BLaER1 treated with 17β-estradiol and CSF1 and Interleukin-3, amounts not matched to agents 10 nM and 100 nM (cell line): ENCODE data around the gene FANCE.

Experiments used
- H3K27ac ChIP-seq, 11 experiments: shearing (Covaris generic); formaldehyde crosslinking; 2 replicates each; pipeline ENCODE4 v1.8.1; 2022
- H3K27me3 ChIP-seq, 11 experiments: shearing (Covaris generic); formaldehyde crosslinking; 2 replicates each; pipeline ENCODE4 v1.8.1; 2022
- H3K36me3 ChIP-seq, 11 experiments: shearing (Covaris generic); formaldehyde crosslinking; 2 replicates each; pipeline ENCODE4 v1.8.1; 2022
- H3K4me1 ChIP-seq, 10 experiments: shearing (Covaris generic); formaldehyde crosslinking; 2 replicates each; pipeline ENCODE4 v1.8.1; 2022
- H3K4me2 ChIP-seq, 11 experiments: shearing (Covaris generic); formaldehyde crosslinking; 2 replicates each; pipeline ENCODE4 v1.8.1; 2022
- H3K4me3 ChIP-seq, 10 experiments: shearing (Covaris generic); formaldehyde crosslinking; 2 replicates each; pipeline ENCODE4 v1.8.1; 2022
- H3K9ac ChIP-seq, 11 experiments: shearing (Covaris generic); formaldehyde crosslinking; 2 replicates each; pipeline ENCODE4 v1.8.1; 2022
- H3K9me3 ChIP-seq, 11 experiments: shearing (Covaris generic); formaldehyde crosslinking; replicated peaks in 1 of 11; 2 replicates each; pipeline ENCODE4 v1.8.1; 2022
- H4K20me1 ChIP-seq, 11 experiments: shearing (Covaris generic); formaldehyde crosslinking; 2 replicates each; pipeline ENCODE4 v1.8.1; 2022
- Cebpa-rat ChIP-seq, 11 experiments: shearing (Covaris generic); IDR thresholded peaks; 2 replicates each; pipeline ENCODE4 v1.8.1; 2022

FANCE gene

GRCh38 chr6:35439308-35439707 lies 12.8 kb upstream of the FANCE start:
- Histone ChIP-seq H3K4me1 (no peaks in the 10 kb centered on the region; a peak in 1 of 20 replicates), H3K4me3 (no peak overlapping the region), H3K4me2 (no peak overlapping the region), H3K9ac (no peak overlapping the region), H3K9me3 (no peaks in the 10 kb centered on the region), H3K36me3 (no peaks in the 10 kb centered on the region), H4K20me1 (no peaks in the 10 kb centered on the region), H3K27me3 (no peaks in the 10 kb centered on the region), H3K27ac (no peak overlapping the region)
- no peak for TF ChIP-seq Cebpa-rat (IDR thresholded peaks at IDR 0.05)

DNA sequence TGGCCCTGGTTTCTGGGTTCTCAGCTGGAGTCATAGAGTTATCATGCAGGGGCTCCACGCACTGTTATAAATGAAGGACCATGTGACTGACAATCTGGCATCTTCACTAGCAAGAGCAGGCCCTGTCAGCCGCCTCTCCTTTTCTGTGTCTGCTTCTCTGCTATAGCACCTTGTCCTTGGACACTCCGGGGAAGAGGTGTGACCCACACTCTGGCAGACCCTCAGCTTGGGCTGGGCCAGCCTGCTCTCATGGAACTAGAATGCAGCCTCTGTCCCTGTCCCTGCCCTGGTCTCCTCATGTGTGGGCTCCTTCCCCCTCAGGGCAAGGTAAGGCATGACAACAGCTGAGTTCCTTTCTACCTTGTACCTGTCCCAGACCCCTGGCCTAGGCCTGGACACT lies 10.9 kb upstream of the FANCE start:
- no peak for TF ChIP-seq Cebpa-rat (IDR thresholded peaks at IDR 0.05)
- H3K36me3 ChIP-seq, result no peaks in the 10 kb centered on the region
- H3K27me3 ChIP-seq, result no peaks in the 10 kb centered on the region
- H3K4me1 ChIP-seq, result peaks cover 7 to 15% (median 11%) of the 10 kb centered on the region in 10 experiments; a peak in 18 of 20 replicates
- no peak overlapping the region for H3K9ac ChIP-seq
- H3K4me3 ChIP-seq, result no peak overlapping the region
- no peak overlapping the region for H3K27ac ChIP-seq
- no peaks in the 10 kb centered on the region for H3K9me3 ChIP-seq
- H3K4me2 ChIP-seq, result no peak overlapping the region
- no peaks in the 10 kb centered on the region for H4K20me1 ChIP-seq

DNA sequence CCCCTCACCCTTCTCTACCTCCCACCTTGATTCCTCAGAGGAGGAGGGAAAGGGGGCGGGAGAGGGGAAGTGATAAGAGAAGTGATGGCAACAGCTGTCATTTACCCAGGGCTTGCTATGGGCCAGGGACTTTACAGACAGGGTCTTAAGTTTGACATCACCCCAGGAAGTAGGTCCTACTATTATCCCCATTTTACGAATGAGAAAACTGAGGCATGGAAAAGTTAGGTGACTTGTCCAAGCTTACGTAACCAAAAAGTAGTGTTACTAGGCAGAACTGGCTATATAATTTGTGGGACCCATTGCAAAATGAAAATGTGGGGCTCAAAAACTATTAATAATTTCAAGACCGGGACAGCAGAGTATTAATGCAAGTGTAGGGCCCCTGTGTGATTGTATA lies 10.5 kb upstream of the FANCE start:
- no peak for TF ChIP-seq Cebpa-rat (IDR thresholded peaks at IDR 0.05)
- H3K9ac ChIP-seq, result no peak overlapping the region
- H3K4me2 ChIP-seq, result no peak overlapping the region
- H3K36me3 ChIP-seq, result no peaks in the 10 kb centered on the region
- no peaks in the 10 kb centered on the region for H4K20me1 ChIP-seq
- H3K4me1 ChIP-seq, result peaks cover 7 to 19% (median 12%) of the 10 kb centered on the region in 10 experiments; a peak in 18 of 20 replicates
- no peaks in the 10 kb centered on the region for H3K9me3 ChIP-seq
- H3K4me3 ChIP-seq, result no peak overlapping the region
- H3K27me3 ChIP-seq, result no peaks in the 10 kb centered on the region
- H3K27ac ChIP-seq, result no peak overlapping the region

GRCh38 chr6:35442693-35443092 lies 9.4 kb upstream of the FANCE start:
- Histone ChIP-seq H3K27ac (no peak overlapping the region), H3K4me3 (no peak overlapping the region), H3K9ac (0 out of 22 replicates have a peak overlapping the region, but pooled peaks of 1 of the 11 experiments have one; percentile 11), H4K20me1 (no peaks in the 10 kb centered on the region), H3K36me3 (no peaks in the 10 kb centered on the region), H3K4me1 (peaks cover 9 to 26% (median 17%) of the 10 kb centered on the region in 10 experiments), H3K4me2 (no peak overlapping the region), H3K9me3 (no peaks in the 10 kb centered on the region), H3K27me3 (no peaks in the 10 kb centered on the region)
- TF ChIP-seq Cebpa-rat (IDR thresholded peaks at IDR 0.05), result no peak

GRCh38 chr6:35443341-35444030 lies 8.7 kb upstream of the FANCE start:
- H4K20me1 ChIP-seq, result no peaks in the 10 kb centered on the region
- H3K27ac ChIP-seq, result no peak overlapping the region
- no peaks in the 10 kb centered on the region for H3K9me3 ChIP-seq
- no peak overlapping the region for H3K4me2 ChIP-seq
- H3K36me3 ChIP-seq, result no peaks in the 10 kb centered on the region
- TF ChIP-seq Cebpa-rat (IDR thresholded peaks at IDR 0.05), result no peak
- no peak overlapping the region for H3K4me3 ChIP-seq
- H3K4me1 ChIP-seq, result peaks cover 9 to 27% (median 18%) of the 10 kb centered on the region in 10 experiments
- H3K9ac ChIP-seq, result no peak overlapping the region; a peak in 1 of 22 replicates
- no peaks in the 10 kb centered on the region for H3K27me3 ChIP-seq

DNA sequence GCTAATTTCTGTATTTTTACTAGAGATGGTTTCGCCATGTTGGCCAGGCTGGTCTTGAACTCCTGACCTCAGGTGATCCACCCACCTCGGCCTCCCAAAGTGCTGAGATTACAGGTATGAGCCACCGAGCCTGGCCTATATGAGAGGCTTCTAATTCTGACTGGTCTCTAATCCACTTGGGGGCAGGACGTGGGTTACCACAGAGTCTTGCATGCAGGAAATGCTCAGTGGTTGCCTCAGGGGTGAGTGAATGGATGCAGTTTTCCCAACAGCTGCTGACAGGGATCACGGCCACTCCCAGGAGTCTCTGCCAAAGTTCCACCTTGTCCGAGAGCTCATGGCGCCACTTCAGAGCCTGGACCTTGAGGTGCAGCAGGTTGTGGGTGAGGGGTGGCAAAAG lies 6.4 kb upstream of the FANCE start:
- Histone ChIP-seq H3K9ac (no peak overlapping the region), H3K4me1 (peaks cover 9 to 31% (median 18%) of the 10 kb centered on the region in 10 experiments), H3K27ac (no peak overlapping the region; a peak in 1 of 22 replicates), H3K4me2 (peak overlapping the region; percentile 5 to 80 (median 47); a peak in 20 of 22 replicates), H3K4me3 (no peak overlapping the region), H3K9me3 (no peaks in the 10 kb centered on the region), H3K27me3 (no peaks in the 10 kb centered on the region), H4K20me1 (no peaks in the 10 kb centered on the region), H3K36me3 (no peaks in the 10 kb centered on the region)
- TF ChIP-seq Cebpa-rat (IDR thresholded peaks at IDR 0.05), result no peak

GRCh38 chr6:35448191-35448590 lies 3.9 kb upstream of the FANCE start:
- Histone ChIP-seq H3K4me2 (peak overlapping the region in 1 of 11 experiments; percentile 5; a peak in 1 of 22 replicates), H4K20me1 (peaks cover 0 to 4% (median 0%) of the 10 kb centered on the region in 11 experiments; a peak in 2 of 22 replicates), H3K9me3 (no peaks in the 10 kb centered on the region), H3K27ac (no peak overlapping the region), H3K36me3 (no peaks in the 10 kb centered on the region), H3K4me1 (peaks cover 20 to 47% (median 33%) of the 10 kb centered on the region in 10 experiments), H3K27me3 (no peaks in the 10 kb centered on the region), H3K9ac (peak overlapping the region in 1 of 11 experiments; percentile 60; a peak in 1 of 22 replicates), H3K4me3 (no peak overlapping the region)
- no peak for TF ChIP-seq Cebpa-rat (IDR thresholded peaks at IDR 0.05)

- H3K9me3 ChIP-seq, result no peaks in the 10 kb centered on the region
- peak overlapping the region in 2 of 11 experiments; percentile 16 to 20; a peak in 2 of 22 replicates for H3K4me2 ChIP-seq
- H3K9ac ChIP-seq, result no peak overlapping the region
- no peaks in the 10 kb centered on the region for H3K36me3 ChIP-seq
- H3K4me3 ChIP-seq, result no peak overlapping the region
- H3K4me1 ChIP-seq, result peaks cover 32 to 59% (median 45%) of the 10 kb centered on the region in 10 experiments
- no peak for TF ChIP-seq Cebpa-rat (IDR thresholded peaks at IDR 0.05)
- no peaks in the 10 kb centered on the region for H3K27me3 ChIP-seq
- peaks cover 0 to 10% (median 0%) of the 10 kb centered on the region in 11 experiments; a peak in 3 of 22 replicates for H4K20me1 ChIP-seq
- H3K27ac ChIP-seq, result no peak overlapping the region
Measured at GRCh38 chr6:35449287-35449881, 2.8 kb upstream of the FANCE start.

- Histone ChIP-seq H3K4me3 (peak overlapping the region; percentile 71 to 95 (median 84); a peak in 19 of 20 replicates), H3K27me3 (no peaks in the 10 kb centered on the region), H3K36me3 (peaks cover 0 to 16% (median 14%) of the 10 kb centered on the region in 11 experiments; a peak in 19 of 22 replicates), H4K20me1 (peaks cover 0 to 18% (median 3%) of the 10 kb centered on the region in 11 experiments; a peak in 3 of 22 replicates), H3K9ac (peak overlapping the region; percentile 40 to 93 (median 85); a peak in 17 of 22 replicates), H3K9me3 (no peaks in the 10 kb centered on the region), H3K4me2 (peak overlapping the region; percentile 83 to 99 (median 94)), H3K27ac (peak overlapping the region in 9 of 11 experiments; percentile 3 to 91 (median 38); a peak in 12 of 22 replicates), H3K4me1 (peaks cover 37 to 62% (median 45%) of the 10 kb centered on the region in 10 experiments)
- no peak for TF ChIP-seq Cebpa-rat (IDR thresholded peaks at IDR 0.05)
Measured at GRCh38 chr6:35451354-35452182, 570 bp upstream of the FANCE start.
